Neural cell (in vitro differentiated cells): ENCODE data around the gene PBX2.

Experiments used
- CTCF ChIP-seq: fragments of 450-650 bp; IDR thresholded peaks from 2 replicates; pipeline ENCODE4 v1.5.1; 2014; ENCODE audit warnings: antibody characterized with exemption, mild to moderate bottlenecking, moderate library complexity; ENCODE audit not compliant: poor library complexity, severe bottlenecking
- EP300 ChIP-seq: fragments of 450-650 bp; conservative IDR thresholded peaks from 2 replicates; pipeline ENCODE4 v1.6.1; 2014; ENCODE audit warnings: antibody characterized with exemption, mild to moderate bottlenecking, moderate library complexity; ENCODE audit not compliant: poor library complexity, severe bottlenecking
- EZH2 ChIP-seq: fragments of 200-600, 300-800 bp; shearing (Covaris generic), sonication (generic); IDR thresholded peaks from 2 replicates; pipeline ENCODE4 v1.6.1; 2014; ENCODE audit warnings: antibody characterized with exemption, low read length, borderline replicate concordance, mild to moderate bottlenecking; ENCODE audit not compliant: insufficient read depth, poor library complexity, severe bottlenecking
- MXI1 ChIP-seq: fragments of 450-650 bp; conservative IDR thresholded peaks from 2 replicates; pipeline ENCODE4 v1.6.1; 2014; ENCODE audit warnings: antibody characterized with exemption, mild to moderate bottlenecking; ENCODE audit not compliant: poor library complexity, severe bottlenecking
- RAD21 ChIP-seq: fragments of 450-650 bp; conservative IDR thresholded peaks from 2 replicates; pipeline ENCODE4 v1.6.1; 2014; ENCODE audit warnings: antibody characterized with exemption, mild to moderate bottlenecking, moderate library complexity

GRCh38 chr6:32198345-32198696, 8.3 kb upstream of the PBX2 start:
- no peak for TF ChIP-seq MXI1
- TF ChIP-seq CTCF = no peak
- TF ChIP-seq EP300 = no peak
- TF ChIP-seq EZH2 = no peak
- TF ChIP-seq RAD21 = no peak
